Measurements from ENCODE around the gene CDH23.
"Not testable (repeated sequence)": the region's sequence is repeated elsewhere in the genome, so short reads cannot be mapped to it uniquely, and the experiment has no call there.

Gene CDH23

DNA sequence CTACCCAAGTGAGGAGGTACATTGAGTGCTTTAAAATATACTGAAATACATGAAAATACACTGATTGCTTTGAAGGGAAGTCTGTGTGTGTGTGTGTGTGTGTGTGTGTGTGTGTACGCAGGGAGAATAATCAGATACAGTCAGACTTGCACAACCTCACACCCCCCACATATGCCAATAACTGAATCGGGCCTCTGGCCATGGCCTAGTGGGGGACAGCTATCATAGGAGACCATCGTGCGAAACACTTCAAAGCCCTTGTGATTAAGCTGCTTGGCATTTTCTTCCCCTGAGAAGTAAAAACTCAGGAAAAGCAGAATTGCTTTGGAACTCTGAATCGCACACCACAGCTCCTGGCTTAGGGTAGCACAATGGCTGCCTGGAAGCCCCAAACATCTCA lies 187.7 kb downstream of the CDH23 start:
- DNase-seq (ENCODE audit: low spot score): no peak

DNA sequence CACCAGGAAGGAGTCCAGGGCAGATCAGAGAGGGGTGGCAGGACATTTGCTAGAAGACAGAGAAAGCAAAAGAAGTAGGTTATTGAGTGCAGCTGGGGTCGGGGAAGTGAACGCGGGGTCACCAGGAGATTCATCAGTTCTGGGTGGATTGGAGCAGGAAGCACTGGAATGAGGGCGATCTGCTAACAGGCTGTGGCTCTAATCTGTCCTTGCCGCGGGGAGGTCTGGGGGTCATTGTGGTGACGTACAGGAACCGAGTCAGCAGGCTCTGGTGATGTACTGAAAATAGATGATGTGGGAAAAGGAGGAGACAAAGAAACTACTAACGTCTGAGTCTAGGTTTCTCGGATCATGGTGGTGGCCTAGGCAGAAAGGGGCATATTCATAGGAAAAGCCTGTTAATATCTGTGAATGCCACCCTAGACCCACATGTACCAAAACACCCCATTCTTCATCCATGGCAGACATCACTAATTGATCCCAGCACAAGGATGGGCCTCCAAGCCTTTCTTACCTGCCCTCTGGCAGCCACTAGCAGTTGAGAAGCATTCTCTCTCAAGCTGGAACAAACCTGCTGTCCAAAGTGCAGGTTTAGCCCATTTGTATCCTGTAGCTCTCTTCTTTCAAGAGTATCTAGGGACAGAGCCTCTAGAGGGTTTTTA lies 188.3 kb downstream of the CDH23 start:
- no peak for DNase-seq (ENCODE audit: low spot score)

DNA sequence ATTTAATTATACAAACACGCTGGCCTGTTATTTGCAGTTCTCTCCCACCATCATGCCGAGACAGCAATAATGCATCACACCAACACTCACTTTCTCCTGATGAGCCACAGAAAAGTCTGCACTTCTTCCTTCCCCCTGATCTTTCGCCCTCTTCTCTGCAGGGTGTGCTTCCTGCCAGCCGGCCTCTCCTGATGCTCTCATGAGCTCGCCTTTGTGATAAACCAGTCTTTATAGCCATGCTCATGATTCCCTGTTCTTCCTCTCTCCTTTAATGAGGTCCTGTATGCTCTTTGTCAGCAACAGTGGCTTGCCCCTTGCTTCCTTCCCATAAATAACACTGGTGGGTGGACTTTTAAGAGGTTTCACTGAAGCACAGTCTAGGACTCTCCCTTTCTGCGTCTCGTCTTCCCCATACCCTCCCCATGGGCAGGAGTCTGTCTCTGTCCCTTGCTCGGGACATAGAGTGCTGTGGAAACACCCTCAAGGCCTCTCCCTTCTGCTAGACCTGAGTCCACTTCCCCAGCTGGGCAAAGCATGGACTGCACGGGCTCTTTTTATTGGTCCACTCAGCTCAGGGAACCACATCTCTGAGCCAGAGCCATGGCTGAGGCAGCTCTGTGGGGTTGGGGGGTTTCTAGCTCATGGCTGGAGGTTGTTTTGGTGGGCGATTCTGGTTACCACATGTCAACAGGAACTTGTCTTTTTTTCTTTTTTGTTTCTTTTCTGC lies 189.0 kb downstream of the CDH23 start:
- DNase-seq (ENCODE audit: low spot score): no peak

DNA sequence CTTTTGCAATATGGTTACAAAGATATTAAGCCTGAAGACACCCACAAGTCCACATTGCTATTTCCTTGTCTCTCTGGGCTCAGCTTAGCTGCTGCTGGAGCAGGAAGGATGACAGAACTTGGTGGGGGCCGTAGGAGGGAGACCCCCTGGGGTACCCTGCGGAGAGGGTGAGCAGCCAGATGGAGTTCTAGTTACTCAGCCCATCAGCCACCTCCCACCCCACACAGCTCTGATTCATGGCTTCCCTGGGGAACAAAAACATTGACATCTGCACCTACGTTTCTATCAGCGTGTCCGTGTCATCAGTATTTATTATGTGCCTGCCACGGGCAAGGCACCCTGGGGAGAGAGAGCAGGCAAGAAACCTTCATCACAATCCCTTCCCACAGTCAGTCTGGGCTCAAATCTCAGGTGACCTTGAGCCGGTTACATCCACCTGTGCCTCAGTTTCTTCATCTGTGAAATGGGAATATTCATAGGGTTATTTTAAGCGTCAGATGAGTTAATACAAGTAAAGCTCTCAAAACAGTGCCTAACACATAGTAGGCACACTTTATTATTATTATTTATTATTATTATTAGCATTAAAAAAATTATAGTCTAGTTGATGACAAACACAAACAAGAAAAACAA lies 191.3 kb downstream of the CDH23 start:
- no peak for DNase-seq (ENCODE audit: low spot score)

DNA sequence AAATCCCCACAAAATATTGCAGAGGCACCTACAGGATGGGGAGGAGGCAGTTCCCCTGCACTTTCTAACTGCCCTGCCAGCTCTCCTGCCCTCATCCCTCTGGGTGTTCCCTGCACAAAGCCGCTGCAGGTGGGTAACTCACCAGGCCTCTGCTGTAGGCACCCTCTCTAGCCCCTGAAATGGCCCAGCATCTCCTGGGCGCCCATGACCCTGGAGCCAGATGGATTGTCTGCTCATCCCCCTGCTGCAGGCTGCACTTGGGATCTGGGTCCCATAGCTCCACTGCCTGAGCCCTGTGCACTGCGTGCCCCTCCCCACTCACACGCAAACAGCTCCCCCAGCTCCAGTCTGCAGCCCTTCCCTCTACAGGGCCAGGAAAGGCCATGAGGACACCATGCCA lies 192.0 kb downstream of the CDH23 start:
- no peak for DNase-seq (ENCODE audit: low spot score)

DNA sequence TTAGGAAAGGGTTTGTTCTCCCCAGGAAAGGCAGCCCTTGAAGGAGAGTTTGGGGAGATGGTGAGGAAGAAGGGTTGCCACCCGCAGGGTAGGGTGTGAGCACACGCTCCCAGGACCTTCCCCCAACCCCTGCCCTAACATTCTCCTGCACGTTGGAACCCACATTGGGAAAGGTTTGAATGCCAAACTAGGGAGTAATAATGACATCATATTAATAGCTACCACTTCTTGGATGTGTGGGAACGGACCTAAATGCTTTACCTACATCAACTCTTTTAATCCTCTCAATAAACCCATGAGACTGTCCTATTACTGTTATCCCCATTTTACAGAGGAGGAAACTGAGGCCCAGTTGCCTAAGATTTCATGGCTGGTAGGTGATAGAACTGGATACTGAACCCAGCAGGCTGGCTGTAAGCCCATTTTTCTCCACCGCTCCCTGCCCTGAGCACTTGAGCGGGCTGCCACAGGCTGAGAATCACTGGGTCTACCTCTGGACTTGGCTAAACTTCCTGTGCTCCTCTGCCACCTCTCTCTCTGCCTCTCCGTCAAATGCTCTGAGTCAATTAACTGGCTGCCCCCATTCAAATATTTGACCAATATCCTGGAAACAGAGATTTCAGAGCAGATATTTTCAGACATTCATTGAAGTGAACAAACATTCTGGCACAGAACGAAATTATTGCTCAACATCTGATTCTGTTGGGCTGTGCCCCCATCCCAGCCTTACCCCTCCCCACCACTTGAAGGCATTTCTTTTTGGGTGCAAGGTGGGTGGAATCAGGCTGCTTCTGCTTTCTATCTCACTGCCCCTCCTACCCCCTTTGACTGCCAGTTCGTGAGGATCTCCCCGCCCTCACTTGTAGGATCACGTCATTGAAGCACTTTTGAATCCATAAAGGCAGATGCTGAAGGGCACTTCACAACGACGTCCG lies 193.2 kb downstream of the CDH23 start:
- no peak for DNase-seq (ENCODE audit: low spot score)

DNA sequence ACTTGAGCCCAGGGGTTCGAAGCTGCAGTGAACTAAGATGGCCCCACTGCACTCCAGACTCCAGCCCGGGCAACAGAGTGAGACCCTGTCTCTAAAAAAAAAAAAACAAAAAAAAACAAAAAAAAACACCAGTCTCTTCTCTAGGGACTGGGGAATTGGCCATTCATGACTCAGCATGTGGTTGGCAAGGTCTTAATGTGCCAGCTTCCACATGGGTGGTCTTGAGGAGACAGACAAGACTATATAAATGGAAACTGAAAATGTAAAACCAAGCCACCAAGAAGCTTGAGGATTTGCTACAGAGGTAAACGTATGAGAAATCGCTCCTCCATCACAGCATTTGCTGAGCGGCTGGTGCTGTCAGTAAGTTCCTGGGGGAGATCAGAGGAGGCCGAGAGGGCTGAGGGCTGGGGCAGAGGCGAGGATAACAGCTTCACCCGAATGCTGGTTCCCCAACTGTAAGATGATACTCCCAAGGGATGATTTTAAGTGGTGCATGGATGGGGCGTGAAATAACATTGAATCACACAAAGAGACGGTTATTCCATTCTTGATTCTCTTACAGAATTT lies 194.1 kb downstream of the CDH23 start:
- DNase-seq (ENCODE audit: low spot score): no peak

DNA sequence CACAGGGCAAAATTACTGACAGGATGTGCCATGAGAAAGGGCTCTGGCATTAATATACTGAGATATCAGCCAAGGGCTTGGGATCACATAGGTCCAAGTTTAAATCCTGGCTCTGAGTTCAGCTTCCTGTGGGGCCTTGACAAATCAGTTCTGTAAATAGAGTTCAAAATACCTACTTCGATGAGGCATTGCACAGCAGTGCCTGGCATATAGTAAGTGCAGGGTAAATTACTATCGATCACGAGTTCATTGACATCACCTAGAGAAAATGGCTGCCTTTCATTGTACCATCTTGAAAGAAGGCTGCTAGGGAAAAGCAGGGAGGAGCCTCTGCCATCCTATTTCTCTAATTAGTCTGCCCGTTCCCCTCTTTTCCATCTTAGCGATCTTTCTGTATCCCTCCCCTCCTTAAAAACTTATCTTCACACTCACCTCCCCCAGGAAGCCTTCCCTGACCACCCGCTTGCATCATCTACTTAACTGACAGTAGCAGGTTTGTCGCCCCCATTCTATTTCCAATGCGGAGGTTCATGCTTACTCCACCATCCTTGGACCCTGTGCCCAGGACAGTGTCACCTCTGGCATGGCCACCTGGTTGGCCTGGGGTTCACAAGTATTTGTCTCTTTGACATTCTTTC lies 198.3 kb downstream of the CDH23 start:
- DNase-seq (ENCODE audit: low spot score): no peak

DNA sequence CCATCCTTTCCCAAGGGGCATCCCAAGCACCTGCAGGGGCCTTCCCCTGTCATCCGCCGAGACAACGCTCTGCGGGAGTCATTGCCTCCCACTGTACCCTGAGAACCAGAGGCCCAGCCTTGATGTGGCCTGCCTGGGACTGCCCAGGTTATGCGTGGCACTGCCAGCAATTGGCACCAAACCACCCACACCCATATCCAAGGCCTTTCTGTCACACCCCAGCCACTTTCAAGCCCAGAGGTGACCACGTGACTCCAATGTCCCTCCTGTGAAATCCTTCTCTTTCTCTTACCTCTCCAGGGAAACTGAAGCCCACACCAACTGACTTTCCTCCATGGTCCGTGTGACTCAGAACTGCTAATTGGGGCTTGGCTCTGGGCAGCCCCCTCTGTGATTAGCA lies 198.9 kb downstream of the CDH23 start:
- no peak for DNase-seq (ENCODE audit: low spot score)

DNA sequence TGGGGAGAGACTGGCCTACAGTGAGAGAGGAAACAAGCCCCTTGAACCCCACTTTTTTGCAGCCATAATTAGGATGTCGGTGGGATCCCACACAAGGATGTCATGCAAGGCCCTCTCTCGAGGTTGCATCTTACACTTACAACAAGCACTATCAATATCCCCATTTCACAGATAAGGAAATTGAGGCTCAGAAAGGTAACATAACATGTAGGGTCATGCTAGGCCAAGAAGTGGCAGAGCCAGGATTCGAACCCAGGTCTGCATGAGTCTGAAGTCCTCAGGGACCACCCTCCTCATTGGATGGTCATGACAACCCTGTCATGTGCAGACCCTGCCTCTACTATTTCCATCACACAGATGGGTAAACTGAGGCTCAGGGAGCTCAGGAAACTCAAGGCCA lies 199.4 kb downstream of the CDH23 start:
- no peak for DNase-seq (ENCODE audit: low spot score)

DNA sequence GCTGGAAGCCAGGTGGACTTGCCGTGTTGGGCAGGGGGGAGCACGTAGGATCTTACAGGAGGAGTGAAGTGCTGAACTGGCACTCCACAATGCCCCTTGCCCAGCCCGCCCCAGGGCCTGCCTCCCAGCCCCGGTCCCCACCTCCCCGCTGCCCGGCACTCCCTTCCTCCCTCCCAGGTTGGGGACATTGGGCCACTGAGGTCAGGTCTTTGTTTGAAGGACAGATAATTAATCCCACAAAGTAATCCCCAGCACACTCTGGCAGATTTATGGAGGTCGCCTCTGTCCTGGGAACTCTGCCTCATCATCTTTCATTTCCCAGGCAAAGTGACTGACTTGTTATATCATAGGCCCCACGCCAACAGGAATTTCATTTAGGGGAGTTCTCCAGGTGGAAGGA lies 200.0 kb downstream of the CDH23 start:
- DNase-seq (ENCODE audit: low spot score): no peak

DNA sequence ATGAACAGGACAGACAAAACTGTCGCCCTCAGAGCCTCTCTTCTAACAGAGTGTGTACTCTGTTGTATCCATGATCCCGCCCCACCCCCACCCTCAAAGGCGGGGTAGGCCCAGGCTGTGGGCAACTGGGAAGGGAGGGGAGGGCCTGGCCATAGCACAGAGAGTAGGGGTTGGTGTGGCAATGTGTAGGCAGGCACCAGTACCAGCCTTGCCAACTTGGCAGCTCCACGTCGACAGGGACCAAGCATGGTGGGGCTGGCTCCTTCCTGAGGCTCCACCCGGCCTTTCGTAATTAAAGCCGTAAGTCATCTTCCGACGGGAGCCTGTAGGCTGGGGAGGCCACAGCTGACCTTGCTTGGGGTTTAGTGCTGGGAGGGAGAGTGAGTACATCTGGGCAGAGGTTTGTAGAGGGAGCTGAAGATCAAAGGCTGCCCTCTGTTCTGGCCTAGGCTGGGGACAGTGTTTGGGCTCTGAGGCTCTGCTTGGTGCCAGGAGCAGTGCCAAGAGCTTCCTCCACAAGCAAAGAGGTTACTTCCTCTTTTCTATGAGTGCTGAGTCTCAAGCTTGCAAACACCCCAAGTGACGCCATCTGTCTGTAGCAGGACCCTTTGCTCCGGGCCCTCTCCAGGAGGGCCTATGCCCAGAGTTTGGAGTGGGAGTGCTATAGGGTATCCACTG lies 201.2 kb downstream of the CDH23 start:
- DNase-seq (ENCODE audit: low spot score): no peak

DNA sequence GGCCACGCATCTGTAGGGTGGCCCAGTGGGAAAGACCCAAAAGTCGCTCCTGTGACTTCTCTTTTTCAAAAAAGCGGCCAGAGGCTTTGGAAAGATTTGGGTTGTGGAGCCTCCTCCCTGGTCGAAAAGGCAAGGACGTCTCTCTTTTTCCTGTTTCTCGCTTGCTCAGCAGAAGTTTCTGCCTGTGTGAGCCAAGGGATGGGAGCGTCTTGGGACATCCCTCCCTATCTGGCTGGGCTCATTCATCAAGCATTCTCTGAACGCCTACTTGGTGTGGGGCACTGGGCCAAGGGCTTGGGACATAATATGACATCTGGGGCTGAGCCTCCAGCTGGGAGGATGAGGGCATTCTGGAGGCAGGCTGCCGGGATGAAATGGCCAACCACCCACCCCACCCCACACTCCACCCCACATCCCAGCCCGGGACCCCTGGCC lies 201.9 kb downstream of the CDH23 start:
- DNase-seq (ENCODE audit: low spot score): peak; percentile 18

DNA sequence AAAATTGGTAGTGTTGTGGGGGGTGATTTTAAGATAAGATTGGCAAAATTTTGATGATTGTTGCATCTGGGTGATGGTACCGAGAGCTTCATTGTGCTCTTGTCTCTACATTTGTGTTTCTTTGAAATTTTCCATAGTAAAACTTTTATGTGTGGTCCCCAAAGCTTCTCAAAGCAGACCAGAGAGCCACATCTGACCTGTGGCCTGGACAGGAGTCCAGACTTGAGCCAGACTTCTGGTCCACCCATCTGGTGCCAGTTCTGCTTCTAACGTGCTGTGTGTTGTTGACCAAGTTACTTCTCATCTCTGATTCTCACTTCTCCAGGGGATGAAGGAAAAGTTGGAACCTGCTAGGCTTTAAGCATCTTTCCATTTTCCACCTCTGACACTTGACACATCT lies 202.8 kb downstream of the CDH23 start:
- DNase-seq (ENCODE audit: low spot score): no peak

DNA sequence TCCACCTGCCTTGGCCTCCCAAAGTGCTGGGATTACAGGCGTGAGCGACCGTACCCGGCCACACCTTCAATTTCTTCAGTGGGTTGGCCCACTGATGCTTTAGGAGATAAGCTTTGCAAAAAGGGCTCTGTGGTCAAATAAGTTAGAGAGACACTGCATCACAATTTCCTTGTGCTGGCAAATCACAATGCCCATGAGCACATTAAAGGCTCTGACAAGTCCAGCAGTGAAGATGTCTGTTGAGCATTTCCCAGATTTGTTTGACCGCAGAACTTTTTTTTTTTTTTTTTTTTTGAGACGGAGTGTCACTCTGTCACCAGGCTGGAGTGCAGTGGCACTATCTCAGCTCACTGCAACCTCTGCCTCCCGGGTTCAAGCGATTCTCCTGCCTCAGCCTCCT lies 203.5 kb downstream of the CDH23 start:
- not testable (repeated sequence) for DNase-seq (ENCODE audit: low spot score)

DNA sequence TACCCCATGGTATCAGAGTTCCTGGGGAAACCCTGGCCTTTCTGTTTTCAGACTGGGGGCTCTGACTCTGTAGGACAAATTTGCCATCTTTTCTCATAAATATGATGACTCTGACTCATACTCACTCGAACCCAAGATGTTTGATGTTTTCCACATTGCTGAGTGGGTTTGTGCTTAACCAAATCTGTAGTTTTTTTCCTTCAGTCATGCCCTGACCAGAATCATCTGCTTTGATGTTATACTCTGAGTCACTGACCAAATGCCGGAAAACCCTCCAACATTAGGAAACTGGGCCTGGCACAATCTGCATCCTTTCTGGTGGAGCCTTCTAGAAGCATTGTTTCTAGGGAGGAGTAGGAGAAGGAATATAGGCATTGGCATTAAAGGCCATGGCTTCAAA lies 204.1 kb downstream of the CDH23 start:
- DNase-seq (ENCODE audit: low spot score): peak; percentile 68

DNA sequence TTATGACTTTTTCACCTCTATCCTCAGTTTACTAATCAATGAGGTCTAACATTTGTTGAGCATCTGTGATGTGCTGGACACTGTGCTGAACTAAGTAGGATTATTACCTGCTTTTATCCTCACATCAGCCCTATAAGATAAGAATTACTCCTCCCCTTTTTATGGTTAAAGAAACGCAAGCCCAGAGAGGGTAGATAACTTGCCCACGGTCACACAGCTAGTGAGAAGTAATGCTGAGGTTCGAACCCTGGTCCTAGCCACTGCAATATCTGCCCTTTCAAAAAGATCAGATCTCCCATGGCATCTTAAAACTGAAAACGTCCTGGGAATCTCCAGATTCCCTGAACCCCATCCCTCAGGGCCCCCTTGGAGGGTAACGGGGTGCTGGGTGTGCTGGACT lies 204.6 kb downstream of the CDH23 start:
- no peak for DNase-seq (ENCODE audit: low spot score)

DNA sequence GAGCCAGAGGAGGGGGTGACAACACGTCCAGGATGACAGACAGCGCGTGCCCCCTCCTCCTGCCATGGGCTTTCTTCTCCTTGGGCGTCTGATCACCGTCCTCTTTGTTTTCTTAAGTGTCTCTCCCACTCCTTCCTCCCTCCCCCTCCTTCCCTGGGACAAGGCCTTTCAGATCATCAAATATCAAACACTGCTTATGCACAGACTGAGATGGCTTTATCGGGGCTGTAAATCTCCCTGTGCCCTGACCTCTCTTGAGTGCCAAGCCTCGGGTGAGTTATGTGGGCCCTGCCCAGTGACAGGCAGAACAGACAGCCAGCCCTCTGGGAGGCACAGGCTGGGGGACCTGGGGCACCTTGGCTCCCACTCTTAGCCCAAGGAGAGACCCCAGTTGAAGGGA lies 206.4 kb downstream of the CDH23 start:
- peak; percentile 16 for DNase-seq (ENCODE audit: low spot score)

DNA sequence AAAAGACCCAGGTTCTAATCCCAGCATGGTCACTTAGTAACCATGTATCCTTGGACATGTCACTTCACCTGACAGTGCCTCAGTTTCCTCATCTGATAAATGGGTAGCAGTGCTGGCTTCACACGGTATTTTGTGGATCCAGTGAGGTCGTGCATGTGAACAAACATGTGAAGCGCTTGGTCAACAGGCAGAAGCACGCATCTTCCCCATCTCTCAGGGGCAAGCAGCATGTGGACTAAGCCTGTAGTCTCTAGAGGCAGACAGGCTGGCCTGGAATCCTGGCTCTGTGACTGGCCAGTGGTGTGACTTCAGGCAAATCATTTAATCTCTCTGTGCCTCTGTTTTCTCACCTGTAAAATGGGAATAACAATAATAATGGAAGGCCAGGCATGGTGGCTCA lies 207.0 kb downstream of the CDH23 start:
- no peak for DNase-seq (ENCODE audit: low spot score)

DNA sequence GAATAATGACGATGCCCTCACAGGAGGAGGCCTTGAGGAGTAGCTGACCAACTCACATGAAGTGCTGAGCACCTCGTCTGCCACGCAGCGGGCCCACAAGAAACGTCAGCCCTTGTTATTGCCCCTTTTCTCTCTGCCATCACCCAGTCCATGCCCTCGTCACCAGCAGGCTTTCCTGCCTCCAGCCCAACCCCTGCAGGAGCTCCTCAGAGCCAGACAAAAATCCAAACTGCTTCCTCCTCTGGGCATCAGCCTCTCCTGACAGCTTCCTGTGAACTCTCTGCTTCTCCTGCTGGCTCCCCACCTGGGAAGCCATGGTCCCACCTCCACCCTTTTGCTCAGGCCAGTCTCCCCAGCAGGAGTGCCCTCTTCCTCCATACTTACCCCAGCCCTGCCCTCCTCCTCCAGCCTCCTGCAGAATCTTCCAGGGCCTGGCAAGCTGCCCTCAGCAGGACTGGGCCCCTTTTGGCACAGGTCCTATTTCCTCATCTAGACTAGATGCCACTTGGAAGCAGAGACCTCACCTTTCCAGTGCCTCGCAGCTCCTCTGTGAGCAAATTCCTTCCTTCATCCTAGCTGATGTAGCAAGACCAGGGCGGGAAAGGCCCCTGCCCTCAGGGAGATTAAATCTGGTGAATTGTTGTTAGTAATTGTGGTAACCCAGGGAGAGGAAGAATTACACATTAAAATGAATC lies 207.8 kb downstream of the CDH23 start:
- no peak for DNase-seq (ENCODE audit: low spot score)

Data from COLO829 (cell line).